Uterus (tissue), 2 donors: ENCODE results near the gene PTGDS.

Experiments
- CTCF ChIP-seq, 4 experiments: fragments of 200-600 bp in 2 of 4; fragments of 450-650 bp in 2 of 4; sonication (generic) in 2 of 4; IDR thresholded peaks; one replicate each; pipeline ENCODE4 v1.5.1; 2016 to 2019; ENCODE audit warnings: antibody characterized with exemption in 4 of 4, mild to moderate bottlenecking in 2 of 4, moderate library complexity in 1 of 4
- POLR2A ChIP-seq, 2 donors: fragments of 450-650 bp; IDR thresholded peaks; one replicate each; pipeline ENCODE4 v1.6.1; 2016; ENCODE audit warnings: antibody characterized with exemption in 2 of 2, mild to moderate bottlenecking in 1 of 2, moderate library complexity in 1 of 2

- TF ChIP-seq CTCF (IDR thresholded peaks at IDR 0.05): no peak
- no peak for TF ChIP-seq POLR2A (IDR thresholded peaks at IDR 0.05)
Measured at GRCh38 chr9:136960212-136960937, 16.9 kb upstream of the PTGDS start.
